A549 (cell line): ENCODE results near the gene TRMT61A.

Source experiments
- CEBPB ChIP-seq, 2 experiments: fragments of >200 bp in 1 of 2; sonication (Bioruptor Twin) in 1 of 2; formaldehyde crosslinking in 1 of 2; IDR thresholded peaks; 2 replicates each; pipeline ENCODE4 v1.6.1; 2012 to 2016
- JUNB ChIP-seq: fragments of >200 bp; sonication (Bioruptor Twin); formaldehyde crosslinking; IDR thresholded peaks from 2 replicates; pipeline ENCODE4 v1.6.1; 2016
- NFE2L2 ChIP-seq: fragments of 150-350 bp; conservative IDR thresholded peaks from 2 replicates; pipeline ENCODE4 v1.6.1; 2014; ENCODE audit warnings: low read length
- POLR2A ChIP-seq: IDR thresholded peaks from 2 replicates; pipeline ENCODE4 v1.6.1; 2012; ENCODE audit warnings: mild to moderate bottlenecking, low read length
- RNF2 ChIP-seq: fragments of 200-600 bp; sonication (generic); IDR thresholded peaks from 2 replicates; pipeline ENCODE4 v1.6.1; 2016; ENCODE audit warnings: low read depth, mild to moderate bottlenecking, antibody characterized with exemption, moderate library complexity, borderline replicate concordance
- SREBF2 ChIP-seq: fragments of 450-650 bp; IDR thresholded peaks from 2 replicates; pipeline ENCODE4 v1.6.1; 2014; ENCODE audit warnings: mild to moderate bottlenecking, moderate library complexity
- TF ChIP-seq, protein P1 (sequence below): fragments of >200 bp; sonication (Bioruptor Twin); formaldehyde crosslinking; IDR thresholded peaks from 3 replicates; pipeline ENCODE4 v1.5.1; 2016
- TF ChIP-seq, protein P2 (sequence below): fragments of 200-600 bp; sonication (generic); IDR thresholded peaks from 2 replicates; pipeline ENCODE4 v1.6.1; 2016; ENCODE audit warnings: antibody characterized with exemption, mild to moderate bottlenecking, moderate library complexity
- TF ChIP-seq, protein P3 (sequence below): fragments of 450-650 bp; IDR thresholded peaks from 2 replicates; pipeline ENCODE4 v1.6.1; 2014; ENCODE audit warnings: antibody characterized with exemption

DNA sequence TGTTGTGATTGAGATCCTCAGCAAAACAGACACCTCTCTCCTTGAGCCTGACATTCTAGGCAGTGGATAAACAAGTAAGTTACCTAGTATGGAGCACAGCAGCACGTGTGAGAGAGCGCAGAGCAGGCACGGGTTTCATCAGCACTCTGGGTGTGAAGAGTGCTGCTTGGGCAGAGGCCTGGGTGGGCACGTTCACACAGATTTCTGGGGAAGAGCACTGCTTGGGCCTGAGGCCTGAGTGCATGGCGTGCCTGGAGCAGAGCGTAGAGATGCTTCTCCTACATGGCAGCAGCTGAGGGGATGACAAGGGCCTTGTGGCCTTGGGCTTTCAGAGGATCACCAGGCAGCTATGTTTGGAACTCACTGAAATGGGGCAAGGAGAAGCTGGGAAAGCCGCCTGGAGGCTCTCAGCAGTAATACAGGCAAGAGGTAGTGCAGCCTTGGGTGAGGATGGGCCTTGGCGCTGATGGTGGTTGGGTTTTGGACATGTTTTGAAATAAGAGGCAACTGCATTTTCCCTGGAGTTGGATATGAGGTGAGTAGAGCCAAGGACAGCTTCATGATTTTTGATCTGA is 23.9 kb upstream of the TRMT61A start:
- TF ChIP-seq POLR2A, result no peak
- no peak for TF ChIP-seq NFE2L2
- TF ChIP-seq JUNB, result no peak
- TF ChIP-seq, protein P1, sequence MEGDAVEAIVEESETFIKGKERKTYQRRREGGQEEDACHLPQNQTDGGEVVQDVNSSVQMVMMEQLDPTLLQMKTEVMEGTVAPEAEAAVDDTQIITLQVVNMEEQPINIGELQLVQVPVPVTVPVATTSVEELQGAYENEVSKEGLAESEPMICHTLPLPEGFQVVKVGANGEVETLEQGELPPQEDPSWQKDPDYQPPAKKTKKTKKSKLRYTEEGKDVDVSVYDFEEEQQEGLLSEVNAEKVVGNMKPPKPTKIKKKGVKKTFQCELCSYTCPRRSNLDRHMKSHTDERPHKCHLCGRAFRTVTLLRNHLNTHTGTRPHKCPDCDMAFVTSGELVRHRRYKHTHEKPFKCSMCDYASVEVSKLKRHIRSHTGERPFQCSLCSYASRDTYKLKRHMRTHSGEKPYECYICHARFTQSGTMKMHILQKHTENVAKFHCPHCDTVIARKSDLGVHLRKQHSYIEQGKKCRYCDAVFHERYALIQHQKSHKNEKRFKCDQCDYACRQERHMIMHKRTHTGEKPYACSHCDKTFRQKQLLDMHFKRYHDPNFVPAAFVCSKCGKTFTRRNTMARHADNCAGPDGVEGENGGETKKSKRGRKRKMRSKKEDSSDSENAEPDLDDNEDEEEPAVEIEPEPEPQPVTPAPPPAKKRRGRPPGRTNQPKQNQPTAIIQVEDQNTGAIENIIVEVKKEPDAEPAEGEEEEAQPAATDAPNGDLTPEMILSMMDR, result no peak
- TF ChIP-seq, protein P2, sequence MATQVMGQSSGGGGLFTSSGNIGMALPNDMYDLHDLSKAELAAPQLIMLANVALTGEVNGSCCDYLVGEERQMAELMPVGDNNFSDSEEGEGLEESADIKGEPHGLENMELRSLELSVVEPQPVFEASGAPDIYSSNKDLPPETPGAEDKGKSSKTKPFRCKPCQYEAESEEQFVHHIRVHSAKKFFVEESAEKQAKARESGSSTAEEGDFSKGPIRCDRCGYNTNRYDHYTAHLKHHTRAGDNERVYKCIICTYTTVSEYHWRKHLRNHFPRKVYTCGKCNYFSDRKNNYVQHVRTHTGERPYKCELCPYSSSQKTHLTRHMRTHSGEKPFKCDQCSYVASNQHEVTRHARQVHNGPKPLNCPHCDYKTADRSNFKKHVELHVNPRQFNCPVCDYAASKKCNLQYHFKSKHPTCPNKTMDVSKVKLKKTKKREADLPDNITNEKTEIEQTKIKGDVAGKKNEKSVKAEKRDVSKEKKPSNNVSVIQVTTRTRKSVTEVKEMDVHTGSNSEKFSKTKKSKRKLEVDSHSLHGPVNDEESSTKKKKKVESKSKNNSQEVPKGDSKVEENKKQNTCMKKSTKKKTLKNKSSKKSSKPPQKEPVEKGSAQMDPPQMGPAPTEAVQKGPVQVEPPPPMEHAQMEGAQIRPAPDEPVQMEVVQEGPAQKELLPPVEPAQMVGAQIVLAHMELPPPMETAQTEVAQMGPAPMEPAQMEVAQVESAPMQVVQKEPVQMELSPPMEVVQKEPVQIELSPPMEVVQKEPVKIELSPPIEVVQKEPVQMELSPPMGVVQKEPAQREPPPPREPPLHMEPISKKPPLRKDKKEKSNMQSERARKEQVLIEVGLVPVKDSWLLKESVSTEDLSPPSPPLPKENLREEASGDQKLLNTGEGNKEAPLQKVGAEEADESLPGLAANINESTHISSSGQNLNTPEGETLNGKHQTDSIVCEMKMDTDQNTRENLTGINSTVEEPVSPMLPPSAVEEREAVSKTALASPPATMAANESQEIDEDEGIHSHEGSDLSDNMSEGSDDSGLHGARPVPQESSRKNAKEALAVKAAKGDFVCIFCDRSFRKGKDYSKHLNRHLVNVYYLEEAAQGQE, result no peak
- no peak for TF ChIP-seq CEBPB (IDR thresholded peaks at IDR 0.05)
- TF ChIP-seq SREBF2, result no peak
- TF ChIP-seq, protein P3, sequence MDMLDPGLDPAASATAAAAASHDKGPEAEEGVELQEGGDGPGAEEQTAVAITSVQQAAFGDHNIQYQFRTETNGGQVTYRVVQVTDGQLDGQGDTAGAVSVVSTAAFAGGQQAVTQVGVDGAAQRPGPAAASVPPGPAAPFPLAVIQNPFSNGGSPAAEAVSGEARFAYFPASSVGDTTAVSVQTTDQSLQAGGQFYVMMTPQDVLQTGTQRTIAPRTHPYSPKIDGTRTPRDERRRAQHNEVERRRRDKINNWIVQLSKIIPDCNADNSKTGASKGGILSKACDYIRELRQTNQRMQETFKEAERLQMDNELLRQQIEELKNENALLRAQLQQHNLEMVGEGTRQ, result no peak
- TF ChIP-seq RNF2, result no peak
